Immature natural killer cell (primary cell): Measurements from ENCODE around the gene ADIPOR2. TPM values are rescaled to one million over a fixed set of nuclear protein-coding genes. Genes with fewer than 3 reads are reported as not detected.

ENCODE experiments used
- DNase-seq, 3 donors: peaks; one replicate each; pipeline ENCODE4 v3.0.0; 2022; ENCODE audit warnings: mixed read lengths in 1 of 3
- H3K27ac Mint-ChIP-seq, 6 donors: one replicate each; pipeline ENCODE4 v1.8.0; 2020; ENCODE audit warnings: mixed read lengths in 6 of 6, mild to moderate bottlenecking in 5 of 6, inconsistent platforms in 4 of 6, moderate library complexity in 3 of 6
- H3K27me3 Mint-ChIP-seq, 3 donors: one replicate each; pipeline ENCODE4 v1.8.0; 2020 to 2021; ENCODE audit warnings: low read depth in 3 of 3, mild to moderate bottlenecking in 3 of 3, mixed read lengths in 3 of 3, moderate library complexity in 3 of 3, inconsistent platforms in 1 of 3
- H3K36me3 Mint-ChIP-seq, 3 donors: one replicate each; pipeline ENCODE4 v1.8.0; 2020; ENCODE audit warnings: mixed read lengths in 3 of 3, inconsistent platforms in 2 of 3, mild to moderate bottlenecking in 2 of 3
- H3K4me1 Mint-ChIP-seq, 2 donors: one replicate each; pipeline ENCODE4 v1.8.0; 2020; ENCODE audit warnings: inconsistent platforms in 2 of 2, mild to moderate bottlenecking in 2 of 2, mixed read lengths in 2 of 2, moderate library complexity in 1 of 2
- H3K4me3 Mint-ChIP-seq, 5 donors: one replicate each; pipeline ENCODE4 v1.8.0; 2020; ENCODE audit warnings: mild to moderate bottlenecking in 5 of 5, mixed read lengths in 5 of 5, inconsistent platforms in 3 of 5, moderate library complexity in 3 of 5
- H3K9me3 Mint-ChIP-seq, 6 donors: one replicate each; pipeline ENCODE4 v1.8.0; 2020; ENCODE audit warnings: mild to moderate bottlenecking in 6 of 6, mixed read lengths in 6 of 6, inconsistent platforms in 4 of 6, moderate library complexity in 3 of 6
- polyA plus RNA-seq, 3 donors: library from polyadenylated mRNA; unstranded; fragments of 300-500 nt; fragmentation: Illumina TruSeq; gene quantifications; one replicate each; pipeline ENCODE4 v1.2.3, GENCODE V29; 2021

The ADIPOR2 gene
- polyA plus RNA-seq, 3 donors from 2014 or later = 4.6 to 11.3 (median 4.7) TPM

DNA sequence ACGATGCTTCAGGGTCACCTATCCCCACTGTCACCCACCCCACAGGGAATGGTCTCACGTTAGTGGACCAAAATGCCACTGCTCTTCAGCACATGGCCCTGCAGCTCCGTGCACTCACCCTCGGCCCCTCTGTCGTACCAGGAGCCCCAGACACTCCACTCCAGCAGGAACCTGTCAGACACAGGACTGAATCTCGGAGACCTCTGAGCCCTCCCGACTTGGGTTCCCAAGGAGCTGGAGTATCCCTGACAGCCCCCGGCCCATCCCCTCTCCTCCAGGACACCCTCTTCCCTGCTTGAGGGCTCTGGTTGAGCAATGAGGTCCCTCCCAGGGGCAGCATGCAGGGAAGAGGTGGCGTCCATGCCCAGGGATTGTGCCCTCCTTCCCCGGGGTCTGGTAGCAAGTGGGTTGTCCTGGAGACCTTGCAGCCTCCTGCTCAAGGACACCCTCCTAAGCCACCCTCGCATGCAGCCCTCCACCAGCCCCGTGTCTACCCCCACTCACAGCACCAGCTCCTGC lies 109.1 kb downstream of the ADIPOR2 start:
- no peaks in the 10 kb centered on the region for H3K9me3 Mint-ChIP-seq
- H3K27me3 Mint-ChIP-seq = peaks cover 2 to 6% (median 2%) of the 10 kb centered on the region in 3 donors
- H3K4me3 Mint-ChIP-seq = peak overlapping the region in 1 of 5 donors; percentile 9
- H3K4me1 Mint-ChIP-seq = peaks cover 15 to 18% of the 10 kb centered on the region in 2 donors
- H3K27ac Mint-ChIP-seq = peak overlapping the region in 1 of 6 donors; percentile 10
- no peaks in the 10 kb centered on the region for H3K36me3 Mint-ChIP-seq
- DNase-seq = no peak

- H3K9me3 Mint-ChIP-seq = no peaks in the 10 kb centered on the region
- no peak overlapping the region for H3K4me3 Mint-ChIP-seq
- H3K4me1 Mint-ChIP-seq = peaks cover 14 to 16% of the 10 kb centered on the region in 2 donors
- DNase-seq = no peak
- H3K36me3 Mint-ChIP-seq = no peaks in the 10 kb centered on the region
- no peak overlapping the region for H3K27ac Mint-ChIP-seq
- peaks cover 2 to 6% (median 2%) of the 10 kb centered on the region in 3 donors for H3K27me3 Mint-ChIP-seq
Observed at GRCh38 chr12:1800401-1801302, 109.8 kb downstream of the ADIPOR2 start.

- no peak for DNase-seq
- H3K4me3 Mint-ChIP-seq = no peak overlapping the region
- no peak overlapping the region for H3K27ac Mint-ChIP-seq
- H3K27me3 Mint-ChIP-seq = peaks cover 0 to 4% (median 0%) of the 10 kb centered on the region in 3 donors
- no peaks in the 10 kb centered on the region for H3K36me3 Mint-ChIP-seq
- H3K4me1 Mint-ChIP-seq = peaks cover 8 to 14% of the 10 kb centered on the region in 2 donors
- no peaks in the 10 kb centered on the region for H3K9me3 Mint-ChIP-seq
Observed at GRCh38 chr12:1801303-1801975, 110.6 kb downstream of the ADIPOR2 start.

DNA sequence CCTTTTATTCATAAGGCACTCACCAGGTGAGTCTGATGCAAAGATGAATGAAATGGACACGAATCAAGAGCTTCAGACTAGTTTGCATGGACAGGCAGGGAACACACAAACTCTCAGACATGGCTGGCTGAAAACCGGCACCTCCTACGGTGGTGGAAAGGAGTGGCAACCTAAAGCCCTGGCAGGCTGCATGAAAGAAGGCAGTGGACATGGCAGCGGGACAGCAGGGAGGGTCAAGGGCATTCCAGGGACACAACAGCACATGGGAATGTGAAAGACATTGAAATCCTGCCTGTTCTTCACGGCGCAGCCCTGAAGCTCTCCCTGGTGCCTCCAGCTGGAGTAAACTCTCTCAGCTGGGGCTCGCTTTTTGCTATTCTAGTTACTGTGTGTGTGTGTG lies 112.9 kb downstream of the ADIPOR2 start:
- Mint-ChIP-seq H3K27ac (no peak overlapping the region), H3K9me3 (no peaks in the 10 kb centered on the region), H3K4me3 (no peak overlapping the region), H3K4me1 (peaks cover 20 to 32% of the 10 kb centered on the region in 2 donors), H3K27me3 (peaks cover 0 to 2% (median 2%) of the 10 kb centered on the region in 3 donors), H3K36me3 (no peaks in the 10 kb centered on the region)
- DNase-seq = no peak

GRCh38 chr12:1804545-1805332 lies 113.9 kb downstream of the ADIPOR2 start:
- peaks cover 0 to 2% (median 2%) of the 10 kb centered on the region in 3 donors for H3K27me3 Mint-ChIP-seq
- H3K9me3 Mint-ChIP-seq = no peaks in the 10 kb centered on the region
- peak overlapping the region; percentile 23 to 85 (median 68) for H3K27ac Mint-ChIP-seq
- peaks cover 28 to 42% of the 10 kb centered on the region in 2 donors for H3K4me1 Mint-ChIP-seq
- H3K36me3 Mint-ChIP-seq = peaks cover 0 to 3% (median 0%) of the 10 kb centered on the region in 3 donors
- DNase-seq = peak; percentile 75 to 81 (median 78)
- H3K4me3 Mint-ChIP-seq = peak overlapping the region in 3 of 5 donors; percentile 35 to 46 (median 43)

DNA sequence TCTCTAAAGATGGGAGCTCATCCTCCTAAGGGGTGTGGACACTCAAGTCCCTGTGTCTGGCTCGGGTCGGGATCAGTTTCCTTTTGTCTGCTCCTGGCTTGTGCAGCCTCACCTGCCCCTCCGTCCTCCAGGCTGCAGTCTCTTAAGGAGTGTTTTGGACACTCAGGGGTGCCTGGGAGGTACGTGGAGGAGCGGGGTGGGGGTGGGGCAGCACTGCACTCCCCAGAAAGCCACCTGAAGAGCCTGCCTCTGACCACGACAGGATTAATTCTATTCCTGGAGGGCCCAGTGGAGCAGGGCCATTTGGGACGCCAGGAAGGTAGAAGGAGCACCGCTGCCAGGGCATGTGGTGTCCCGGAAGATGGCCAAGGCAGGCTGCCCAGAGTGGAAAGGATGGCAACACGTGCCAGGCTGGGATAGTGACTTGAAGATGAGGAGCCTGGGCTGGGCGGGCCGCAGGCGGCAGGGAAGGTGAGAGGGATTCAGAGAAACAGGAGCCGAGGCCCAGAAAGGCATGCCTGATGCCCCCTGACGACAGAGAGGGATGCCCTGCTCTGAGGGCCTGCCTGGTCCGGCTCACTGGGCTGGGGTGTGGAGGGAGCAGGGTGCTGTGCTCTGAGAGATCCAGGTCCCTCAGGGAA lies 114.7 kb downstream of the ADIPOR2 start:
- Mint-ChIP-seq H3K4me1 (peaks cover 28 to 50% of the 10 kb centered on the region in 2 donors), H3K36me3 (peaks cover 0 to 3% (median 0%) of the 10 kb centered on the region in 3 donors), H3K9me3 (no peaks in the 10 kb centered on the region), H3K4me3 (no peak overlapping the region), H3K27me3 (peaks cover 0 to 2% (median 2%) of the 10 kb centered on the region in 3 donors), H3K27ac (peak overlapping the region in 2 of 6 donors; percentile 55 to 73)
- DNase-seq = no peak

DNA sequence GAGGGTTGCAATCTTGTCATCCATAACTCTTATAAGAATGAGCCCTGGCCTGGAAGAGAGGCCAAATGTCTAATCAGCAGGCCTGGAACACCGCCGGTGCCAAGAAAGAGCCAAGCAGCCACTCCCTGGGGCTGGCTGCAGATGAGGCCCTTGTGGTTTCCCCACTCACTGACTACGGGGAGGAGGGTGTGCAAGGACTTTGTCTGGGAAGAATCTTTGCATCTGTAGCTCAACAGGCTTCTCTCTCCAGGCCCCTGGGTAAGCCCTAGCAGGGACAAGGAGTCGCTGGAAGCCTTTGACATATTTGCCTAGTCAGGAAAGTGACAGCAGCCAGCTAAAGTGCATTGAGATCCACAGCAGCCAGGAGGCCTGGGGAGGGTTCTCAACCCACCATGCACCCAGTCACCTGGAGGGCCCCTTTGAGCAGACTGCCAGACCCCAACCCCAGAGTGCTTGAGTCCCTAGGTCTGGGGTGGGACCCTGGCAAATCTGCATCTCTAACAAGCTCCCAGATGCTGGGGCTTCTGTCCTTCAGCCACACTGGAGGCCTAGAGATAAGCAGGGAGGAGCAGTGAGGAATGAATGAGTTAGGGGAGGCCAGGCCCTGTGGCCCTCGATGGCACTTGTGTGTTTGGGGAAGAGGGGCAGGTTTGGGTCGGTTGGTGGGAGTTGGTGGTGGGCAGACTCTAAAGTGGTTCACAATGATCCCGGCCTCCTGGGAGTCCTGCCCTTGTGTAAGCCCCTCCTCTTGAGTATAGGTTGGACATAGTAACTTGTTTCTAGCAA lies 115.6 kb downstream of the ADIPOR2 start:
- DNase-seq = no peak
- Mint-ChIP-seq H3K9me3 (no peaks in the 10 kb centered on the region), H3K27me3 (peaks cover 0 to 5% (median 0%) of the 10 kb centered on the region in 3 donors), H3K27ac (peak overlapping the region in 3 of 6 donors; percentile 50 to 70 (median 61)), H3K4me3 (peak overlapping the region in 2 of 5 donors; percentile 18 to 41), H3K36me3 (peaks cover 0 to 3% (median 0%) of the 10 kb centered on the region in 3 donors), H3K4me1 (peaks cover 28 to 54% of the 10 kb centered on the region in 2 donors)

DNA sequence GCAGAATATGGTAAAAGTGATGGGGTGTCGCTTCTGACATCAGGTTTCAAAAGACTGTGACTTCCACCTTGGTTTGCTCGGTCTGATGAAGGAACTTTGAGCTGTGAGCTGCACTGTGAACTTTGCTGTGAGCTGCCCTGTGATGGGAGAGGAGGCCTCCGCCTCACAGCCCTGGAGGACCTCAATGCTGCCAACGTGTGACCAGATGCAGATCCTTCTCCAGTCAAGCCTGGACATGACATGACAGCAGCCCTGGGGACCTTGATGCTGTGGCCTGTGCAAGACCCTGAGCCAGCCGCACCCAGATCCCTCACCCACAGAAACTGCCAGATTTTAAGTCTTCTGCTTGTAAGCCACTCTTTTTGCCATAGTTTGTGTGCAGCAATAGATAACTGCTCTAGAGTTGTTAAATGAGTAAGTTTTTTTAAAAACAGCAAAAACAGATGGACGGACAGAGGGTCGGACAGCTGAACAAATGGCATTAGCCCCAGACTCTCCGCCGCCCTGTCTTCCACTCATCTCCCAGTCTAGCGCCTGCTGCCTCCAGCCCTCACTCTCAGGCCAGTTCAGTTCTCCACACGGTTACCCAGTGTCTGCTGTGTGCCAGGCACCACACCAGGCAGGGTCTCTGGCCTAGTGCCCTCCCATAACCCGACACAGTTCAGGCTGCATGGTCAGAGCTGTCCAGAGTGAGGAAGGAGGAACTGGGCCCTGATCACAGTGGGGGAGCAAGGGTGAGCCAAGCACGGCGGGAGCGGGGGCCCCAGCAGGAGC lies 116.4 kb downstream of the ADIPOR2 start:
- no peaks in the 10 kb centered on the region for H3K9me3 Mint-ChIP-seq
- H3K27me3 Mint-ChIP-seq = peaks cover 0 to 5% (median 1%) of the 10 kb centered on the region in 3 donors
- H3K4me3 Mint-ChIP-seq = peak overlapping the region in 2 of 5 donors; percentile 18 to 41
- DNase-seq = no peak
- peak overlapping the region in 3 of 6 donors; percentile 61 to 78 (median 70) for H3K27ac Mint-ChIP-seq
- peaks cover 28 to 62% of the 10 kb centered on the region in 2 donors for H3K4me1 Mint-ChIP-seq
- peaks cover 0 to 3% (median 0%) of the 10 kb centered on the region in 3 donors for H3K36me3 Mint-ChIP-seq

DNA sequence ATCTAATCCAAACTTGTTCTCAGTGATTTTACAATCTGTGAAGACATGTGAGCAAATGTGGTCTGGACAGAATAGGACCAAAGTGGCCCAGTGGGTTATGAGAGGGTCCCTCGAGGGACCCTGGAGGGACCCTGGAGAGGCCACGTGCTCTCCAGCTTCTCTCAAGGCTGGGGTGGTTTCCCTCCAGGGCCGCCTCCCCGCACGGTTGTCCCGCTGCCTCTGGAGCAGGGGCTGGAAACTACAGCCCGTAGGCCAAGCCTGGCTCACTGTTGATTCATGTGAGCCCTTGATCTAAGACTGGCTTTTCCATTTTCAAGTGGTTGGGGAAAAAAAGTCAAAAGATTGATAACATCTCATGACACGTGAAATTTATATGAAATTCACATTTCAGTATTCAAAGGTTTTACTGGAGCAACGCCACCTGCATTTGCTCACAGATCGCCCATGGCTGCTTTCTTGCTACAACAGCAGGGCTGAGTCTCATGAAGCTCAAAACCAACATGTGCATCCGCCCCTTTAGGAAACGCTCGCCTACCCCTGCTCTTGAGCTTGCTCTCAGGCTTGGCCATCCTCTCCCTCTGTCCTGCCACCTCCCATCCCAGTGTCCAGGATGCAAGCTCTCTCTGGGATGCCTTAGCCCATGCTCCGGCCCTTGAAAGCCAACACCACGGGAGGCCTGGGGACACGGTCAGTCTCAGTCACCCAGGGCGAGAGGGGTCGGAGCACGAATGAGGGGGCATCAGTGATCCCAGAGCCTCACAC lies 117.3 kb downstream of the ADIPOR2 start:
- DNase-seq = no peak
- Mint-ChIP-seq H3K4me1 (peaks cover 28 to 68% of the 10 kb centered on the region in 2 donors), H3K9me3 (no peaks in the 10 kb centered on the region), H3K36me3 (peaks cover 0 to 3% (median 0%) of the 10 kb centered on the region in 3 donors), H3K4me3 (peak overlapping the region in 2 of 5 donors; percentile 18 to 30), H3K27ac (peak overlapping the region; percentile 60 to 93 (median 80)), H3K27me3 (peaks cover 1 to 5% (median 5%) of the 10 kb centered on the region in 3 donors)

GRCh38 chr12:1808798-1809480 lies 118.1 kb downstream of the ADIPOR2 start:
- Mint-ChIP-seq H3K9me3 (no peaks in the 10 kb centered on the region), H3K27me3 (peaks cover 1 to 7% (median 5%) of the 10 kb centered on the region in 3 donors), H3K27ac (peak overlapping the region; percentile 71 to 93 (median 80)), H3K36me3 (peaks cover 0 to 3% (median 0%) of the 10 kb centered on the region in 3 donors), H3K4me1 (peaks cover 28 to 71% of the 10 kb centered on the region in 2 donors), H3K4me3 (peak overlapping the region in 3 of 5 donors; percentile 10 to 71 (median 66))
- peak; percentile 32 to 44 (median 39) for DNase-seq
